Right hindlimb (tissue), 1 donor: ENCODE data around the gene CACNG8.
"Not testable (repeated sequence)": the region's sequence is repeated elsewhere in the genome, so short reads cannot be mapped to it uniquely, and the experiment has no call there.

Experiments used
- DNase-seq: peaks from one replicate; pipeline ENCODE4 v3.0.0-alpha.2; 2018

Gene CACNG8

GRCh38 chr19:53994811-53995210, 32.1 kb downstream of the CACNG8 start:
- no peak for DNase-seq

GRCh38 chr19:53998223-53998622, 35.5 kb downstream of the CACNG8 start:
- DNase-seq = no peak

- DNase-seq = no peak
Measured at GRCh38 chr19:53999694-54000093, 37.0 kb downstream of the CACNG8 start.

- no peak for DNase-seq
Measured at GRCh38 chr19:54001496-54001895, 38.8 kb downstream of the CACNG8 start.

GRCh38 chr19:54002495-54003315, 40.0 kb downstream of the CACNG8 start:
- DNase-seq = no peak

GRCh38 chr19:54009440-54009839, 46.7 kb downstream of the CACNG8 start:
- DNase-seq = no peak

GRCh38 chr19:54010474-54010873, 47.7 kb downstream of the CACNG8 start:
- no peak for DNase-seq

- no peak for DNase-seq
Measured at GRCh38 chr19:54011507-54012211, 48.9 kb downstream of the CACNG8 start.

GRCh38 chr19:54013866-54014265, 51.1 kb downstream of the CACNG8 start:
- no peak for DNase-seq

GRCh38 chr19:54014920-54015560, 52.3 kb downstream of the CACNG8 start:
- DNase-seq = no peak

- no peak for DNase-seq
Measured at GRCh38 chr19:54017261-54017660, 54.5 kb downstream of the CACNG8 start.

GRCh38 chr19:54021363-54021762, 58.6 kb downstream of the CACNG8 start:
- no peak for DNase-seq

GRCh38 chr19:54021932-54022331, 59.2 kb downstream of the CACNG8 start:
- no peak for DNase-seq

- DNase-seq = no peak
Measured at GRCh38 chr19:54023191-54023590, 60.5 kb downstream of the CACNG8 start.

- no peak for DNase-seq
Measured at GRCh38 chr19:54024660-54025059, 61.9 kb downstream of the CACNG8 start.

GRCh38 chr19:54026656-54027055, 63.9 kb downstream of the CACNG8 start:
- DNase-seq = no peak

- DNase-seq = no peak
Measured at GRCh38 chr19:54029301-54029700, 66.6 kb downstream of the CACNG8 start.

GRCh38 chr19:54029930-54030490, 67.3 kb downstream of the CACNG8 start:
- DNase-seq = no peak

GRCh38 chr19:54030895-54031586, 68.3 kb downstream of the CACNG8 start:
- DNase-seq = no peak

- no peak for DNase-seq
Measured at GRCh38 chr19:54035215-54036178, 72.8 kb downstream of the CACNG8 start.

- not testable (repeated sequence) for DNase-seq
Measured at GRCh38 chr19:54036542-54036941, 73.8 kb downstream of the CACNG8 start.
